Measurements from ENCODE around the gene INHA.

Gene INHA

DNA sequence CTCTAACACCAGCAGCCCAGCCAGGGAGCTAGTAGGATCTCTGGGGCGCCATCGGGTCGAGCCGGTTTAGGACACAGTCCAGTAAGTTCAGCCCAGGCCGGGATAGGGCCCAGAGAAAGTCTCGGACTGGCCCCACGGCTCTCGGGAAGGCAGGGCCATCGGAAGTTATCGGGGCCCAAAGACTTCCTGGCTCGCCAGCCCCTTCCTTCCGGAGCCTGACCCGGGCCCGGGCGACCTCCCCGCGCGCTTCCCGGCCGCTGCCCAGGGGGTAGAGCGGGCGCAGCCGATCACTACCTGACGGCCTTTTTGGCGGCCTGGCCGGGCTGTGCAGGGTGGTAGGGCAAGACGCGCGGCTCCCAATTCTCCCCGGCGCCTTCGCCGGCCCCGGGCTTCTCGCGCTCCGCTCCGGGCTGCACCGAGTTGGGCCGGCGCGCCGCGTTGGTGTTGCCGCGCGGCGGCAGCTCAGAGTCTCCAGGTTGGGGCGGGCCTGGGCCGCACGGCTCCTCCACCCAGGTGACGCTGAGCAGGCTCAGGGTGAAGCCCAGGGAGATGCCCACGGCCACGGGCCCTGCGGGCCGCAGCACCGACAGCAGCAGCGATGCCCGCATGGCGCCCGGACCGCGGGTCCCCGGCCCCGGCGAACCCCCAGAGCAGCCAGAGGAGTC is 29.0 kb upstream of the INHA start:
- TF ChIP-seq, protein P1, sequence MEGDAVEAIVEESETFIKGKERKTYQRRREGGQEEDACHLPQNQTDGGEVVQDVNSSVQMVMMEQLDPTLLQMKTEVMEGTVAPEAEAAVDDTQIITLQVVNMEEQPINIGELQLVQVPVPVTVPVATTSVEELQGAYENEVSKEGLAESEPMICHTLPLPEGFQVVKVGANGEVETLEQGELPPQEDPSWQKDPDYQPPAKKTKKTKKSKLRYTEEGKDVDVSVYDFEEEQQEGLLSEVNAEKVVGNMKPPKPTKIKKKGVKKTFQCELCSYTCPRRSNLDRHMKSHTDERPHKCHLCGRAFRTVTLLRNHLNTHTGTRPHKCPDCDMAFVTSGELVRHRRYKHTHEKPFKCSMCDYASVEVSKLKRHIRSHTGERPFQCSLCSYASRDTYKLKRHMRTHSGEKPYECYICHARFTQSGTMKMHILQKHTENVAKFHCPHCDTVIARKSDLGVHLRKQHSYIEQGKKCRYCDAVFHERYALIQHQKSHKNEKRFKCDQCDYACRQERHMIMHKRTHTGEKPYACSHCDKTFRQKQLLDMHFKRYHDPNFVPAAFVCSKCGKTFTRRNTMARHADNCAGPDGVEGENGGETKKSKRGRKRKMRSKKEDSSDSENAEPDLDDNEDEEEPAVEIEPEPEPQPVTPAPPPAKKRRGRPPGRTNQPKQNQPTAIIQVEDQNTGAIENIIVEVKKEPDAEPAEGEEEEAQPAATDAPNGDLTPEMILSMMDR (IDR thresholded peaks at IDR 0.05; ENCODE audit: low read depth, low read length), result no peak
- DNase-seq, result peak; percentile 64
- Histone ChIP-seq H3K27me3 (ENCODE audit: insufficient read depth, low read depth, severe bottlenecking) (no peaks in the 10 kb centered on the region), H3K27ac (peak overlapping the region; percentile 71), H3K36me3 (peaks cover 57% of the 10 kb centered on the region), H3K4me3 (ENCODE audit: low read depth, low read length) (peak overlapping the region; percentile 88), H3K9me3 (ENCODE audit: severe bottlenecking) (no peaks in the 10 kb centered on the region)

DNA sequence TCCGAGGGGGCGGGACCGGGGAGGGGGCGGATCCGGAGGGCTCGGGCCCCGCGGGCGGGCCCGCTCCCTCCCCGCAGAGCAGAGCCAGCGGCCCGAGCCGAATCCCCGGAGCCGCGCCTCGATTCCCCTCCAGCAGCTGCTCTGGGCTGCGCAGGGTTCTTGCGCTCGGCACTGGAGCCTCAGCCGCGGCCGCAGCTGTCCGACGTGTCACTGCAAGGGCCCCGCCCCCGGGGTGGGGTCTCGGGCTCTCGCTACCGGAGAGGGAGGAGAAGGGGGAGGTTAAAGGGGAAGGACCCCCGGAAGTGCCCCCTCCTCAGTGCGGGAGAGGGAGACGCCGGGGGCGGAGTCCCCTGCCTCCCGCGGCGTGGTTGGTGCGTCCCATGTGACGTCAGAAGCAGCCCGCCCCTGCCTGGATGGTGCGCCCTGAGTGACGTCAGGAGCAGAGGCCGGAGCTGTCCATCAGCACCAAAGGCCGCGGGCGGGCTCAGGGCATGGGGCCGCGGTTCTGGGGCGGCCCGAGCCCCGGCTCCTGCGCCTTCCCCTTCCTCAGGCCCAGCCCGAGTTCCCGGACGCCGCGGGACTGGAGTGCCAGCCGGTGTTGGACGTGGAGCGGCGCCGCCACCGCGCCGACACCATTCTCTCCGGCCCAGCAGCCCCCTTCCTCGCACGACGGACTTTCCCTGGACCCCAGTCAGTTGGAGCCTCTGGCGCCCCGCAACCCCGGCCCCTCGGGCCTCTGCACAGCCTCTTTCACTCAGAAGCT is 28.3 kb upstream of the INHA start, which contains the start of the genes CHPF and TMEM198:
Gene CHPF, minus strand, starts transcription at position 214 of the 763 bp plus-strand sequence. CDS start 271 bp downstream, outside the sequence.
Gene TMEM198, plus strand, starts transcription at position 433 of the 763 bp plus-strand sequence. CDS start 700 bp downstream, outside the sequence.
- peaks cover 59% of the 10 kb centered on the region for H3K36me3 ChIP-seq
- H3K9me3 ChIP-seq (ENCODE audit: severe bottlenecking), result no peaks in the 10 kb centered on the region
- peak within 1 kb of the TSS; percentile 88 for H3K4me3 ChIP-seq (ENCODE audit: low read depth, low read length)
- TF ChIP-seq, protein P1 (IDR thresholded peaks at IDR 0.05; ENCODE audit: low read depth, low read length), result no peak
- peak within 1 kb of the TSS; percentile 81 for H3K27ac ChIP-seq
- peak; percentile 99 for DNase-seq
- no peaks in the 10 kb centered on the region for H3K27me3 ChIP-seq (ENCODE audit: insufficient read depth, low read depth, severe bottlenecking)

DNA sequence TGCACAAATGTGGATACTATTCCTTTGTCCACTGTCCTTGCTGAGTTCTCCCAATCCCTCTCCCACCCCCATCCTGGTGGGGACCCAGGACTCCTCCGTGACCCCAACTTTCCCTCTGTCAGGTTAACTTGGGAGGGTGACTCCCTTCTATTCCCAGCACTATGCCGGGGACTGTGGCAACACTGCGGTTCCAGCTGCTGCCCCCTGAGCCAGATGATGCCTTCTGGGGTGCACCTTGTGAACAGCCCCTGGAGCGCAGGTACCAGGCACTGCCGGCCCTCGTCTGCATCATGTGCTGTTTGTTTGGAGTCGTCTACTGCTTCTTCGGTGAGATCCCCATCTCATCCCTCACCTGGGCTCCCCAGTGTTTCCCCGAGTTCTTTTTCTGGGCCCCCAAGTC is 27.5 kb upstream of the INHA start:
- no peaks in the 10 kb centered on the region for H3K27me3 ChIP-seq (ENCODE audit: insufficient read depth, low read depth, severe bottlenecking)
- no peaks in the 10 kb centered on the region for H3K9me3 ChIP-seq (ENCODE audit: severe bottlenecking)
- peaks cover 59% of the 10 kb centered on the region for H3K36me3 ChIP-seq
- peak overlapping the region; percentile 88 for H3K4me3 ChIP-seq (ENCODE audit: low read depth, low read length)
- no peak for DNase-seq
- TF ChIP-seq, protein P1 (IDR thresholded peaks at IDR 0.05; ENCODE audit: low read depth, low read length), result no peak
- peak overlapping the region; percentile 81 for H3K27ac ChIP-seq

DNA sequence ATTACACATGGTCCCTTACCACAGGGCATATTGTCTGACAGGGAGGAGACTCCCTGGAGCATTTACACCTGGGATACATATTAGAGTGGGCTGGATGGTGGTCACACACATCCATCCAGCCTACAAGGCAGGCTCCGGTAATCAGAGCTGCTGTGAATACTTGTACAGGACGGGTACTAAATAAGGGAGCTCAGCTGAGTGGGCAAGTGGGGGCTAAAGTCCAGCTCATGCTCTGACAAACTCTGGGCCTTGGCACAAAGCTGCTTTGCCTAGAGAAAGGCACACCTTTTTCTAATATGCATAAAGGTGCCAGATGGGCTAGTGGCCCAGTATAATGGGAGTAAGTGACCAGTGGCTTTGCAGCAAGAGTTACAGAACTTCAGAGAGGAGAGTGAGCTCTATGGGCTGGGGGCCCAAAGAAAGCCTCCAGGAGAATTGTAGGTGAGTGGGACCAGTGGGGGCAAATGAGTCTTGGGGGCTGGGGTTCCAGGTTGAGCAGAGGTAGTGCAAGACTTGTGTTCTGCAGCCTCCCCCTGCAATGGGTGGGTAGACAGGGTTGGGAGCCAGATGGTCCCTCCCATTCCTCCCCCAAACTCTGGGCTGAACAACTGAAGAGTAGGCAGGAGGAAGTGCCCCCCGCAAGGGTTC is 26.7 kb upstream of the INHA start:
- no peak overlapping the region for H3K4me3 ChIP-seq (ENCODE audit: low read depth, low read length)
- DNase-seq, result no peak
- peaks cover 56% of the 10 kb centered on the region for H3K36me3 ChIP-seq
- no peaks in the 10 kb centered on the region for H3K9me3 ChIP-seq (ENCODE audit: severe bottlenecking)
- H3K27me3 ChIP-seq (ENCODE audit: insufficient read depth, low read depth, severe bottlenecking), result no peaks in the 10 kb centered on the region
- no peak overlapping the region for H3K27ac ChIP-seq
- TF ChIP-seq, protein P1 (IDR thresholded peaks at IDR 0.05; ENCODE audit: low read depth, low read length), result no peak

DNA sequence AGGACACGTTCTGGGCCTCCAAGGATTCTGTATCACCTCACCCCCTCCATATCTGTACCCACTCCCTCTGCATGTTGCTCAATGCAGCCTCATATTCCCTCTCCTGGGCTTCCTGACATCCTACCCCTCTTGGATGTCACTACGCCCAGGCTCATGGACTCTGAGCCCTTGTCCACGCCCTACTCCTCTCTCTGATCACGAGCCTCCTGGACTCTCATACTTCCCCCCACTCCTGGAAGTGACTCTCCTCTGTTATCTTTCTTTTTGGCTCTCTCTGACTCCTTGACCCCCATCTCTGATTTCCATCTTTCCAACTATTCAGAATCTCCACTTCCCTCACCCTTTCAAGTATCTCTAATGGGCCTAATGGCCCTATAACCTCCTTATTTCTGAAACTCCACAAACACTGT is 26.2 kb upstream of the INHA start:
- Histone ChIP-seq H3K4me3 (ENCODE audit: low read depth, low read length) (no peak overlapping the region), H3K27me3 (ENCODE audit: insufficient read depth, low read depth, severe bottlenecking) (no peaks in the 10 kb centered on the region), H3K36me3 (peaks cover 51% of the 10 kb centered on the region), H3K9me3 (ENCODE audit: severe bottlenecking) (no peaks in the 10 kb centered on the region), H3K27ac (no peak overlapping the region)
- TF ChIP-seq, protein P1 (IDR thresholded peaks at IDR 0.05; ENCODE audit: low read depth, low read length), result no peak
- DNase-seq, result no peak

Measured in WERI-Rb-1 (cell line).